Neural progenitor cell (in vitro differentiated cells): Measurements from ENCODE around the gene PSMD9. TPM values are rescaled to one million over a fixed set of nuclear protein-coding genes. Genes with fewer than 3 reads are reported as not detected.

Experiments
- DNase-seq: peaks from one replicate; pipeline ENCODE4 v3.0.0-alpha.2; 2016; ENCODE audit warnings: low spot score
- H2AFZ ChIP-seq: fragments of 200-600 bp; sonication (generic); replicated peaks from 2 replicates; pipeline ENCODE4 v1.6.1; 2016; ENCODE audit warnings: antibody characterized with exemption
- H3F3A ChIP-seq: fragments of 200-600 bp; sonication (generic); 2 replicates; pipeline ENCODE4 v1.6.1; 2016; ENCODE audit warnings: antibody characterized with exemption, low read depth
- H3K27ac ChIP-seq: fragments of 200-600 bp; sonication (generic); 2 replicates; pipeline ENCODE4 v1.5.1; 2016; ENCODE audit warnings: mild to moderate bottlenecking
- H3K27me3 ChIP-seq: fragments of 200-600 bp; sonication (generic); 2 replicates; pipeline ENCODE4 v1.6.1; 2016; ENCODE audit warnings: mild to moderate bottlenecking, moderate library complexity
- H3K36me3 ChIP-seq: fragments of 200-600 bp; sonication (generic); 2 replicates; pipeline ENCODE4 v1.5.1; 2016
- H3K4me1 ChIP-seq: fragments of 200-600 bp; sonication (generic); 2 replicates; pipeline ENCODE4 v1.6.1; 2016; ENCODE audit warnings: mixed run types
- H3K4me2 ChIP-seq: fragments of 200-600 bp; sonication (generic); 2 replicates; pipeline ENCODE4 v1.6.1; 2016
- H3K4me3 ChIP-seq: fragments of 200-600 bp; sonication (generic); 2 replicates; pipeline ENCODE4 v1.5.1; 2016
- H3K79me2 ChIP-seq: fragments of 200-600 bp; sonication (generic); 2 replicates; pipeline ENCODE4 v1.6.1; 2016; ENCODE audit warnings: low read depth
- H3K9ac ChIP-seq: fragments of 200-600 bp; sonication (generic); 2 replicates; pipeline ENCODE4 v1.6.1; 2016
- H3K9me3 ChIP-seq: fragments of 200-600 bp; sonication (generic); 2 replicates; pipeline ENCODE4 v1.5.1; 2016; ENCODE audit warnings: low read depth
- H4K20me1 ChIP-seq: fragments of 200-600 bp; sonication (generic); 2 replicates; pipeline ENCODE4 v1.6.1; 2016; ENCODE audit warnings: low read depth
- H3K27ac Mint-ChIP-seq: 3 replicates; pipeline ENCODE4 v1.8.0; 2021; ENCODE audit warnings: mixed read lengths
- H3K27me3 Mint-ChIP-seq: 2 replicates; pipeline ENCODE4 v1.8.0; 2022; ENCODE audit warnings: low read depth, mild to moderate bottlenecking, inconsistent platforms, moderate library complexity, mixed read lengths; ENCODE audit not compliant: insufficient read depth
- H3K36me3 Mint-ChIP-seq: 3 replicates; pipeline ENCODE4 v1.8.0; 2021; ENCODE audit warnings: mixed read lengths
- H3K4me1 Mint-ChIP-seq: 3 replicates; pipeline ENCODE4 v1.8.0; 2021; ENCODE audit warnings: mixed read lengths
- H3K4me3 Mint-ChIP-seq: 3 replicates; pipeline ENCODE4 v1.8.0; 2021; ENCODE audit warnings: mild to moderate bottlenecking, moderate library complexity, mixed read lengths
- H3K9me3 Mint-ChIP-seq: 3 replicates; pipeline ENCODE4 v1.8.0; 2020; ENCODE audit warnings: mixed read lengths
- EZH2 ChIP-seq: fragments of 200-600 bp; sonication (generic); IDR thresholded peaks from 2 replicates; pipeline ENCODE4 v1.6.1; 2017; ENCODE audit warnings: antibody characterized with exemption, mild to moderate bottlenecking, moderate library complexity
- EZH2phosphoT487 ChIP-seq: fragments of 200-600 bp; sonication (generic); IDR thresholded peaks from 2 replicates; pipeline ENCODE4 v1.6.1; 2017; ENCODE audit warnings: antibody characterized with exemption
- total RNA-seq: library from RNA; depleted of rRNA; stranded (reverse); fragments of >200 nt; gene quantifications from 2 replicates; pipeline ENCODE4 v1.2.3, GENCODE V29; 2015; ENCODE audit warnings: low replicate concordance
- TF ChIP-seq, protein P1 (sequence below): fragments of 200-600 bp; sonication (generic); IDR thresholded peaks from 2 replicates; pipeline ENCODE4 v1.5.1; 2017; ENCODE audit warnings: antibody characterized with exemption, mild to moderate bottlenecking

PSMD9 gene
- total RNA-seq, 1 donor from 2014 or later = 60.9 TPM

DNA sequence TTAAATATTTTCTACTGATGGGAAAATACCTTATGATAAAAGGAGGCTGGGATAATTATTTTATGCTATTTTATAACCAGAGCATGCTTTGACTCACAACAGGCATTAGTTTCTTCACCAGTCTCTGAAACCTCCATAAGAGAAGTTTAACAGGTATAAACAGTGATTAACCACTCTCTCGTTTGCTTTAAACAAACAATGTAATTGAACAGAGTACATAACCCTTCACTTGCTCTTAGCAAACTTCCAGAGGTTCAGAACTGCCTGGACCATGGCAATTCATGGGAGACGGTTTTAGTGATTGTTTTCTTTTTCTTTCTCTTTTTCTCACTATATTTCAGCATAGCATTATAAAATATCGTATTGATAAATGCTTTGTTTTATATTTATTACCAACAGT lies 65.1 kb downstream of the PSMD9 start:
- Mint-ChIP-seq H3K4me1 (no peaks in the 10 kb centered on the region), H3K4me3 (no peak overlapping the region), H3K27me3 (peaks cover 4% of the 10 kb centered on the region), H3K9me3 (peaks cover 2% of the 10 kb centered on the region), H3K36me3 (no peaks in the 10 kb centered on the region), H3K27ac (no peak overlapping the region)
- H3K27me3 ChIP-seq = no peaks in the 10 kb centered on the region
- H3K27ac ChIP-seq = no peak overlapping the region
- H3K9ac ChIP-seq = no peak overlapping the region
- H3K4me1 ChIP-seq = peaks cover 3% of the 10 kb centered on the region
- TF ChIP-seq EZH2phosphoT487 (no peak), EZH2 (no peak)
- TF ChIP-seq, protein P1, sequence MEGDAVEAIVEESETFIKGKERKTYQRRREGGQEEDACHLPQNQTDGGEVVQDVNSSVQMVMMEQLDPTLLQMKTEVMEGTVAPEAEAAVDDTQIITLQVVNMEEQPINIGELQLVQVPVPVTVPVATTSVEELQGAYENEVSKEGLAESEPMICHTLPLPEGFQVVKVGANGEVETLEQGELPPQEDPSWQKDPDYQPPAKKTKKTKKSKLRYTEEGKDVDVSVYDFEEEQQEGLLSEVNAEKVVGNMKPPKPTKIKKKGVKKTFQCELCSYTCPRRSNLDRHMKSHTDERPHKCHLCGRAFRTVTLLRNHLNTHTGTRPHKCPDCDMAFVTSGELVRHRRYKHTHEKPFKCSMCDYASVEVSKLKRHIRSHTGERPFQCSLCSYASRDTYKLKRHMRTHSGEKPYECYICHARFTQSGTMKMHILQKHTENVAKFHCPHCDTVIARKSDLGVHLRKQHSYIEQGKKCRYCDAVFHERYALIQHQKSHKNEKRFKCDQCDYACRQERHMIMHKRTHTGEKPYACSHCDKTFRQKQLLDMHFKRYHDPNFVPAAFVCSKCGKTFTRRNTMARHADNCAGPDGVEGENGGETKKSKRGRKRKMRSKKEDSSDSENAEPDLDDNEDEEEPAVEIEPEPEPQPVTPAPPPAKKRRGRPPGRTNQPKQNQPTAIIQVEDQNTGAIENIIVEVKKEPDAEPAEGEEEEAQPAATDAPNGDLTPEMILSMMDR = no peak
- H4K20me1 ChIP-seq = no peaks in the 10 kb centered on the region
- H3K4me2 ChIP-seq = no peak overlapping the region
- H2AFZ ChIP-seq = no peak overlapping the region
- no peaks in the 10 kb centered on the region for H3K79me2 ChIP-seq
- no peak overlapping the region for H3K4me3 ChIP-seq
- no peaks in the 10 kb centered on the region for H3K36me3 ChIP-seq
- DNase-seq = no peak
- no peaks in the 10 kb centered on the region for H3K9me3 ChIP-seq
- H3F3A ChIP-seq = no peaks in the 10 kb centered on the region

DNA sequence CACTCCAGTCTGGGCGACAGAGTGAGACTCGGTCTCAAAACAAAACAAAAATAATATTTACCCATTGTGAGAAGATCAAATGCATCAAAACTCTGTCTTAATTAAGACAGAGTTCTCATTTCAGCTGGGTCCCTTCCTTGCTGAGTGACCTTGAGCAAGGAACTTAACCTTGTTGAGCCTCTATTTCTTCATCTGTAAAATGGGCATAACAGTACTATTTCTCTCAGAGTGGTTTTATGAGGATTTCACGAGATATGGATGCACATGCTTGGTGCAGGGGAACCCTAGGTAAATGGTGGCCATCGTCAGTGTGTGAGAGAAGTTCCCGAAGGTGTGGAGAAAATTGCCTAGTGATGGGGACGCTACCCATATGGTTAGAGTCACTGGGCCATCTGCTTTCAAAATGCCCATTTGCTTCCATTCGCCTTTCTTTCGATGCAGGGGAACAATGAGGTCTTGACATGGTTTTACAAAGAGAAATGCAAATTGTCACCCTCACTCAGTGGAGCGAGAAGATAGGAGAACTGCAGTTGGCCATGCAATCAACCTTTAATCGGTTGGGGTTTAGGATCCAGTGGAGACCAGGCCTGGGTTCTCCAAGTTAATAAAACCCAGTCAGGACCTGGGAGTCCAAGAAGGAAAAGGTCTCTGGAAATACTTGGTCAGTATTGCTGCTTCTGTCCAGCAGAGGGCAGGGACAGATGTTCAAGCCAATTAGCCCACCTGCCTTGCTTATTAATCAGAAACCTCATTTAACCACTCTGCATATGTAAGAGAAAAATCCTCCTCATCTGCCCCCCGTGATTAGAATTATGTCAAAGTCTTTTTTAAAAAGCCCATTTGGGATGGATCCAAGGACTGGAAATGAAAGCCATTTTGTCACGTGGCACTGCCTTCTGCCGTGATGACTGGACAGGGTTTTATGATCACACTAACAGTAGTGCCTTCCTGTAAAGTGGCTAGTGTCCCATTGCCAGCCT lies 67.0 kb downstream of the PSMD9 start:
- Mint-ChIP-seq H3K4me1 (no peaks in the 10 kb centered on the region), H3K27me3 (peaks cover 4% of the 10 kb centered on the region), H3K27ac (no peak overlapping the region), H3K36me3 (no peaks in the 10 kb centered on the region), H3K4me3 (peak overlapping the region; percentile 1), H3K9me3 (peaks cover 2% of the 10 kb centered on the region)
- Histone ChIP-seq H4K20me1 (no peaks in the 10 kb centered on the region), H3K79me2 (no peaks in the 10 kb centered on the region), H3K4me3 (no peak overlapping the region), H3K9me3 (no peaks in the 10 kb centered on the region), H3K4me2 (no peak overlapping the region), H3K36me3 (no peaks in the 10 kb centered on the region), H3K27me3 (no peaks in the 10 kb centered on the region), H3K4me1 (peaks cover 3% of the 10 kb centered on the region), H2AFZ (peak overlapping the region; percentile 72), H3K9ac (no peak overlapping the region), H3K27ac (no peak overlapping the region), H3F3A (no peaks in the 10 kb centered on the region)
- peak; percentile 43 for DNase-seq
- TF ChIP-seq, protein P1 = peak; percentile 66
- TF ChIP-seq EZH2 = no peak

DNA sequence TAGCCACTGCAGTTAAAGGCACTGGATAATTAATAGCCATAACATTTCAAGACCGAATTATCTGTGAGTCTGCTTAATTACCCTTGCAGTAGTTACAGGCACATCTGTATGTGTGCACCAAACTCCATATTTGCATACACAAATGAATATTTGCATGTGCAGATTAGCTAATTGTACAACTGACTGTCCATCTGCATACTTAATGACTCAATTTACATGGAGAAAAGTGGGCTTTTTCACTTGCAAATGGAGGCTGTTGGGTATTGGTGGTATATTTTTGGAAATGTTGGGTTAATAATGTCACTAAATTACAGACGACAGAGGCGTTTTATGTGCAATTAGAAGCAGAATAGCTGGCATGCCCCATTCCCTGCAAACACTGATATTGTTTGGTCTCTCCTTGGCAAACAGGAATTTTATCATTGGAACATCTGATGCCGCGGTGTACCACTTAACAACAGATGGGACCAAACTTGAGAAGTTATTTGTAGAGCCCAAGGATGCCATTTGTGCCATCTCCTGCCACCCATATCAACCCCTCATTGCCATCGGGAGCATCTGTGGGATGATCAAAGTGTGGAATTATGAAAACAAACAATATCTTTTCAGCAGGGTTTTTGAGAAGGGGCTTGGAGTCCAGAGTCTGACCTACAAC lies 69.4 kb downstream of the PSMD9 start:
- Mint-ChIP-seq H3K4me3 (no peak overlapping the region), H3K27ac (no peak overlapping the region), H3K9me3 (peaks cover 2% of the 10 kb centered on the region), H3K36me3 (no peaks in the 10 kb centered on the region), H3K27me3 (peaks cover 3% of the 10 kb centered on the region), H3K4me1 (no peaks in the 10 kb centered on the region)
- Histone ChIP-seq H3K4me2 (no peak overlapping the region), H3K4me3 (no peak overlapping the region), H3F3A (no peaks in the 10 kb centered on the region), H3K36me3 (no peaks in the 10 kb centered on the region), H3K79me2 (no peaks in the 10 kb centered on the region), H3K27me3 (no peaks in the 10 kb centered on the region), H4K20me1 (no peaks in the 10 kb centered on the region), H3K27ac (no peak overlapping the region), H3K9ac (no peak overlapping the region), H2AFZ (no peak overlapping the region), H3K9me3 (no peaks in the 10 kb centered on the region), H3K4me1 (peaks cover 3% of the 10 kb centered on the region)
- TF ChIP-seq, protein P1 = no peak
- TF ChIP-seq EZH2phosphoT487 = no peak
- TF ChIP-seq EZH2 = no peak
- no peak for DNase-seq
